Neural progenitor cell (in vitro differentiated cells): ENCODE results near the gene RBM6.

ENCODE experiments used
- CTCF ChIP-seq: fragments of 200-600 bp; sonication (generic); IDR thresholded peaks from 2 replicates; pipeline ENCODE4 v1.5.1; 2017; ENCODE audit warnings: antibody characterized with exemption, mild to moderate bottlenecking
- EZH2 ChIP-seq: fragments of 200-600 bp; sonication (generic); IDR thresholded peaks from 2 replicates; pipeline ENCODE4 v1.6.1; 2017; ENCODE audit warnings: antibody characterized with exemption, mild to moderate bottlenecking, moderate library complexity

GRCh38 chr3:50112462-50112861, 172.5 kb downstream of the RBM6 start:
- no peak for TF ChIP-seq CTCF
- no peak for TF ChIP-seq EZH2
